HepG2 (cell line): ENCODE measurements around the gene ASXL1. TPM values are rescaled to one million over a fixed set of nuclear protein-coding genes. Genes with fewer than 3 reads are reported as not detected.
A peak's percentile ranks its signal among the peaks of the same experiment; 100 is the strongest.

Source experiments
- BATF2 ChIP-seq: sonication (generic); formaldehyde crosslinking; IDR thresholded peaks from 2 replicates; pipeline ENCODE4 v1.8.0; 2022; ENCODE audit warnings: mild to moderate bottlenecking, missing genetic modification reagents, moderate library complexity
- CBFB ChIP-seq: sonication (generic); formaldehyde crosslinking; IDR thresholded peaks from 2 replicates; pipeline ENCODE4 v1.4.0; 2020; ENCODE audit warnings: missing genetic modification reagents
- FOXK2 ChIP-seq: fragments of 450-650 bp; IDR thresholded peaks from 2 replicates; pipeline ENCODE4 v1.6.1; 2016
- HCFC1 ChIP-seq: fragments of 150-350 bp; IDR thresholded peaks from 2 replicates; pipeline ENCODE4 v1.6.1; 2014; ENCODE audit warnings: low read depth, low read length
- HDAC1 ChIP-seq: sonication (generic); formaldehyde crosslinking; IDR thresholded peaks from 2 replicates; pipeline ENCODE4 v1.5.1; 2020; ENCODE audit warnings: mild to moderate bottlenecking, missing genetic modification reagents
- HOXA9 ChIP-seq: sonication (generic); formaldehyde crosslinking; IDR thresholded peaks from 2 replicates; pipeline ENCODE4 v1.8.1; 2022; ENCODE audit warnings: missing genetic modification reagents, mild to moderate bottlenecking, moderate library complexity, borderline replicate concordance
- MEIS2 ChIP-seq: sonication (generic); formaldehyde crosslinking; IDR thresholded peaks from 2 replicates; pipeline ENCODE4 v1.9.0; 2021; ENCODE audit warnings: mild to moderate bottlenecking, missing genetic modification reagents
- MLXIP ChIP-seq: sonication (generic); formaldehyde crosslinking; IDR thresholded peaks from 2 replicates; pipeline ENCODE4 v1.9.0; 2021; ENCODE audit warnings: missing genetic modification reagents, borderline replicate concordance
- MYNN ChIP-seq: sonication (generic); formaldehyde crosslinking; IDR thresholded peaks from 2 replicates; pipeline ENCODE4 v1.4.0; 2020; ENCODE audit warnings: mild to moderate bottlenecking, low read depth, missing genetic modification reagents
- NFIB ChIP-seq: sonication (generic); formaldehyde crosslinking; IDR thresholded peaks from 2 replicates; pipeline ENCODE4 v1.9.0; 2021; ENCODE audit warnings: missing genetic modification reagents, mild to moderate bottlenecking, borderline replicate concordance
- SALL2 ChIP-seq: sonication (generic); formaldehyde crosslinking; IDR thresholded peaks from 2 replicates; pipeline ENCODE4 v1.8.1; 2023; ENCODE audit warnings: mild to moderate bottlenecking, missing genetic modification reagents, inconsistent platforms
- TMF1 ChIP-seq: sonication (generic); formaldehyde crosslinking; IDR thresholded peaks from 2 replicates; pipeline ENCODE4 v1.8.1; 2022; ENCODE audit warnings: low read depth, missing genetic modification reagents
- XRCC5 ChIP-seq: fragments of 200-400 bp; formaldehyde crosslinking; optimal IDR thresholded peaks from 2 replicates; pipeline ENCODE3; 2017; ENCODE audit warnings: mild to moderate bottlenecking, low read length
- ZBTB21 ChIP-seq: sonication (generic); formaldehyde crosslinking; IDR thresholded peaks from 2 replicates; pipeline ENCODE4 v1.4.0; 2020; ENCODE audit warnings: missing genetic modification reagents
- ZKSCAN1 ChIP-seq: fragments of 150-350 bp; IDR thresholded peaks from 2 replicates; pipeline ENCODE4 v1.6.1; 2014; ENCODE audit warnings: low read length
- ZNF570 ChIP-seq: sonication (generic); formaldehyde crosslinking; IDR thresholded peaks from 2 replicates; pipeline ENCODE4 v1.4.0; 2020; ENCODE audit warnings: mild to moderate bottlenecking, missing genetic modification reagents, borderline replicate concordance
- ZNF724P ChIP-seq: sonication (generic); formaldehyde crosslinking; IDR thresholded peaks from 2 replicates; pipeline ENCODE4 v1.8.0; 2022; ENCODE audit warnings: missing genetic modification reagents, borderline replicate concordance
- ZNF761 ChIP-seq: sonication (generic); formaldehyde crosslinking; conservative IDR thresholded peaks from 2 replicates; pipeline ENCODE4 v1.4.0; 2020; ENCODE audit warnings: mild to moderate bottlenecking, missing genetic modification reagents
- ZSCAN31 ChIP-seq: sonication (generic); formaldehyde crosslinking; IDR thresholded peaks from 2 replicates; pipeline ENCODE4 v1.5.0; 2020; ENCODE audit warnings: low read depth, mild to moderate bottlenecking, missing genetic modification reagents
- polyA plus RNA-seq, 8 experiments: library from polyadenylated mRNA; depleted of rRNA in 3 of 8; stranded (reverse) in 7 of 8; unstranded in 1 of 8; fragments of >200 nt; fragmentation: Illumina TruSeq in 4 of 8; extraction: Trizol in 4 of 8; gene quantifications; 2 replicates each; pipeline versions ENCODE4 v1.2.1 to v1.2.3, GENCODE V29; 2011 to 2016; ENCODE audit warnings: low read depth in 4 of 8, missing spikeins in 1 of 8, mixed read lengths in 1 of 8; ENCODE audit not compliant: insufficient read depth in 1 of 8
- total RNA-seq, 5 experiments: library from RNA; depleted of rRNA; stranded (reverse); fragments of >200 nt; fragmentation: Illumina TruSeq; extraction: Trizol; gene quantifications; 2 replicates each; pipeline ENCODE4 v1.2.3, GENCODE V29; 2016; ENCODE audit warnings: low read depth in 1 of 5
- TF ChIP-seq, protein P1 (sequence below): fragments of 450-650 bp; IDR thresholded peaks from 2 replicates; pipeline ENCODE4 v1.6.1; 2017
- TF ChIP-seq, protein P2 (sequence below): sonication (generic); formaldehyde crosslinking; IDR thresholded peaks from 2 replicates; pipeline ENCODE4 v1.4.0; 2020; ENCODE audit warnings: missing genetic modification reagents

Gene ASXL1
- total and polyA plus RNA-seq, 2 of the 13 experiments (the other 11 are each of a cell fraction or from before 2014, with no cell fraction given) = 62.1 to 74.8 TPM

- TF ChIP-seq MLXIP (CRISPR knock-in tag) = no peak
- TF ChIP-seq ZNF724P (CRISPR knock-in tag) = no peak; the same call in 1 of the 2 replicates
- no peak for TF ChIP-seq ZSCAN31
- TF ChIP-seq ZNF570 (CRISPR knock-in tag) = no peak
- no peak for TF ChIP-seq MEIS2 (CRISPR knock-in tag)
- TF ChIP-seq ZNF761 (CRISPR knock-in tag) = no peak; the same call in 1 of the 2 replicates
- TF ChIP-seq XRCC5 = no peak
- peak; percentile 11; the same call in 1 of the 2 replicates for TF ChIP-seq ZBTB21 (CRISPR knock-in tag)
- TF ChIP-seq HOXA9 (CRISPR knock-in tag) = no peak
- TF ChIP-seq, protein P1, sequence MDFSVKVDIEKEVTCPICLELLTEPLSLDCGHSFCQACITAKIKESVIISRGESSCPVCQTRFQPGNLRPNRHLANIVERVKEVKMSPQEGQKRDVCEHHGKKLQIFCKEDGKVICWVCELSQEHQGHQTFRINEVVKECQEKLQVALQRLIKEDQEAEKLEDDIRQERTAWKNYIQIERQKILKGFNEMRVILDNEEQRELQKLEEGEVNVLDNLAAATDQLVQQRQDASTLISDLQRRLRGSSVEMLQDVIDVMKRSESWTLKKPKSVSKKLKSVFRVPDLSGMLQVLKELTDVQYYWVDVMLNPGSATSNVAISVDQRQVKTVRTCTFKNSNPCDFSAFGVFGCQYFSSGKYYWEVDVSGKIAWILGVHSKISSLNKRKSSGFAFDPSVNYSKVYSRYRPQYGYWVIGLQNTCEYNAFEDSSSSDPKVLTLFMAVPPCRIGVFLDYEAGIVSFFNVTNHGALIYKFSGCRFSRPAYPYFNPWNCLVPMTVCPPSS = no peak
- no peak for TF ChIP-seq FOXK2
- no peak for TF ChIP-seq BATF2
- no peak for TF ChIP-seq HDAC1 (CRISPR knock-in tag)
- TF ChIP-seq TMF1 = no peak
- TF ChIP-seq SALL2 (CRISPR knock-in tag) = no peak
- no peak for TF ChIP-seq NFIB
- TF ChIP-seq HCFC1 = no peak
- TF ChIP-seq MYNN (CRISPR knock-in tag) = 0 out of 2 replicates have a peak, but pooled peaks have one; percentile 65
- no peak for TF ChIP-seq ZKSCAN1
- no peak for TF ChIP-seq CBFB (CRISPR knock-in tag)
- TF ChIP-seq, protein P2, sequence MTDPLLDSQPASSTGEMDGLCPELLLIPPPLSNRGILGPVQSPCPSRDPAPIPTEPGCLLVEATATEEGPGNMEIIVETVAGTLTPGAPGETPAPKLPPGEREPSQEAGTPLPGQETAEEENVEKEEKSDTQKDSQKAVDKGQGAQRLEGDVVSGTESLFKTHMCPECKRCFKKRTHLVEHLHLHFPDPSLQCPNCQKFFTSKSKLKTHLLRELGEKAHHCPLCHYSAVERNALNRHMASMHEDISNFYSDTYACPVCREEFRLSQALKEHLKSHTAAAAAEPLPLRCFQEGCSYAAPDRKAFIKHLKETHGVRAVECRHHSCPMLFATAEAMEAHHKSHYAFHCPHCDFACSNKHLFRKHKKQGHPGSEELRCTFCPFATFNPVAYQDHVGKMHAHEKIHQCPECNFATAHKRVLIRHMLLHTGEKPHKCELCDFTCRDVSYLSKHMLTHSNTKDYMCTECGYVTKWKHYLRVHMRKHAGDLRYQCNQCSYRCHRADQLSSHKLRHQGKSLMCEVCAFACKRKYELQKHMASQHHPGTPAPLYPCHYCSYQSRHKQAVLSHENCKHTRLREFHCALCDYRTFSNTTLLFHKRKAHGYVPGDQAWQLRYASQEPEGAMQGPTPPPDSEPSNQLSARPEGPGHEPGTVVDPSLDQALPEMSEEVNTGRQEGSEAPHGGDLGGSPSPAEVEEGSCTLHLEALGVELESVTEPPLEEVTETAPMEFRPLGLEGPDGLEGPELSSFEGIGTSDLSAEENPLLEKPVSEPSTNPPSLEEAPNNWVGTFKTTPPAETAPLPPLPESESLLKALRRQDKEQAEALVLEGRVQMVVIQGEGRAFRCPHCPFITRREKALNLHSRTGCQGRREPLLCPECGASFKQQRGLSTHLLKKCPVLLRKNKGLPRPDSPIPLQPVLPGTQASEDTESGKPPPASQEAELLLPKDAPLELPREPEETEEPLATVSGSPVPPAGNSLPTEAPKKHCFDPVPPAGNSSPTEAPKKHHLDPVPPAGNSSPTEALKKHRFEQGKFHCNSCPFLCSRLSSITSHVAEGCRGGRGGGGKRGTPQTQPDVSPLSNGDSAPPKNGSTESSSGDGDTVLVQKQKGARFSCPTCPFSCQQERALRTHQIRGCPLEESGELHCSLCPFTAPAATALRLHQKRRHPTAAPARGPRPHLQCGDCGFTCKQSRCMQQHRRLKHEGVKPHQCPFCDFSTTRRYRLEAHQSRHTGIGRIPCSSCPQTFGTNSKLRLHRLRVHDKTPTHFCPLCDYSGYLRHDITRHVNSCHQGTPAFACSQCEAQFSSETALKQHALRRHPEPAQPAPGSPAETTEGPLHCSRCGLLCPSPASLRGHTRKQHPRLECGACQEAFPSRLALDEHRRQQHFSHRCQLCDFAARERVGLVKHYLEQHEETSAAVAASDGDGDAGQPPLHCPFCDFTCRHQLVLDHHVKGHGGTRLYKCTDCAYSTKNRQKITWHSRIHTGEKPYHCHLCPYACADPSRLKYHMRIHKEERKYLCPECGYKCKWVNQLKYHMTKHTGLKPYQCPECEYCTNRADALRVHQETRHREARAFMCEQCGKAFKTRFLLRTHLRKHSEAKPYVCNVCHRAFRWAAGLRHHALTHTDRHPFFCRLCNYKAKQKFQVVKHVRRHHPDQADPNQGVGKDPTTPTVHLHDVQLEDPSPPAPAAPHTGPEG (CRISPR knock-in tag) = peak; percentile 86; the same call in 1 of the 2 replicates
Observed at GRCh38 chr20:32357375-32357868, 709 bp upstream of the ASXL1 start (continued).
